T1000 (cell line): ENCODE measurements around the gene COL4A1.
A peak's percentile ranks its signal among the peaks of the same experiment; 100 is the strongest.

Experiments used
- DNase-seq: peaks from one replicate; lab custom pipeline; 2025; ENCODE audit warnings: mixed read lengths; lab: John Stamatoyannopoulos, UW

The COL4A1 gene

GRCh38 chr13:110114316-110114715 lies 192.6 kb downstream of the COL4A1 start:
- DNase-seq = no peak

- peak; percentile 63 for DNase-seq
These were observed 193.6 kb downstream of the COL4A1 start for GRCh38 chr13:110113284-110113764.

- DNase-seq = peak; percentile 47
These were observed 194.6 kb downstream of the COL4A1 start for GRCh38 chr13:110112379-110112778.

- no peak for DNase-seq
These were observed 196.2 kb downstream of the COL4A1 start for GRCh38 chr13:110110783-110111182.

GRCh38 chr13:110109910-110110309 lies 197.0 kb downstream of the COL4A1 start:
- DNase-seq = peak; percentile 89

- no peak for DNase-seq
These were observed 197.7 kb downstream of the COL4A1 start for GRCh38 chr13:110109140-110109783.

- peak; percentile 92 for DNase-seq
These were observed 198.4 kb downstream of the COL4A1 start for GRCh38 chr13:110108348-110109139.

GRCh38 chr13:110107568-110108347 lies 199.2 kb downstream of the COL4A1 start:
- DNase-seq = no peak

- no peak for DNase-seq
These were observed 200.2 kb downstream of the COL4A1 start for GRCh38 chr13:110106726-110107125.

GRCh38 chr13:110105136-110105535 lies 201.8 kb downstream of the COL4A1 start:
- DNase-seq = no peak

- DNase-seq = no peak
These were observed 203.4 kb downstream of the COL4A1 start for GRCh38 chr13:110103534-110103933.

GRCh38 chr13:110103026-110103425 lies 203.9 kb downstream of the COL4A1 start:
- DNase-seq = no peak

GRCh38 chr13:110102053-110102452 lies 204.9 kb downstream of the COL4A1 start:
- no peak for DNase-seq

GRCh38 chr13:110099922-110100321 lies 207.0 kb downstream of the COL4A1 start:
- DNase-seq = no peak
